Parathyroid adenoma (tissue), 2 donors: ENCODE data around the gene PDGFD.

Experiments
- H2AFZ ChIP-seq: fragments of 300-600 bp; sonication (generic); one replicate; pipeline ENCODE4 v1.7.0; 2017; ENCODE audit warnings: antibody characterized with exemption, mild to moderate bottlenecking
- H3K27ac ChIP-seq: fragments of 300-600 bp; sonication (generic); one replicate; pipeline ENCODE4 v1.7.0; 2017
- H3K27me3 ChIP-seq: fragments of 300-600 bp; sonication (generic); one replicate; pipeline ENCODE4 v1.7.0; 2017; ENCODE audit warnings: low read length; ENCODE audit not compliant: control insufficient read depth, insufficient read depth
- H3K36me3 ChIP-seq: fragments of 300-600 bp; sonication (generic); one replicate; pipeline ENCODE4 v1.7.0; 2017; ENCODE audit warnings: low read length; ENCODE audit not compliant: control insufficient read depth, insufficient read depth
- H3K4me1 ChIP-seq: fragments of 300-600 bp; sonication (generic); one replicate; pipeline ENCODE4 v1.7.0; 2017; ENCODE audit warnings: control low read depth
- H3K4me2 ChIP-seq: fragments of 300-600 bp; sonication (generic); one replicate; pipeline ENCODE4 v1.7.0; 2017; ENCODE audit warnings: low read length
- H3K4me3 ChIP-seq: fragments of 300-600 bp; sonication (generic); one replicate; pipeline ENCODE4 v1.7.0; 2017; ENCODE audit warnings: low read depth, low read length
- H3K79me2 ChIP-seq: fragments of 300-600 bp; sonication (generic); one replicate; pipeline ENCODE4 v1.7.0; 2017; ENCODE audit warnings: control low read depth
- H3K9ac ChIP-seq: fragments of 300-600 bp; sonication (generic); one replicate; pipeline ENCODE4 v1.7.0; 2017; ENCODE audit warnings: mild to moderate bottlenecking
- H3K9me3 ChIP-seq: fragments of 300-600 bp; sonication (generic); one replicate; pipeline ENCODE4 v1.7.0; 2017; ENCODE audit warnings: low read length; ENCODE audit not compliant: control insufficient read depth
- TF ChIP-seq, protein P1 (sequence below): fragments of 300-600 bp; sonication (generic); IDR thresholded peaks from one replicate; pipeline ENCODE4 v1.7.0; 2017; ENCODE audit warnings: antibody characterized with exemption, mild to moderate bottlenecking
- donor health status: primary hyperparathyroidism.

Gene PDGFD

GRCh38 chr11:103946793-103947545 is 217.0 kb downstream of the PDGFD start:
- H3K4me1 ChIP-seq, result no peaks in the 10 kb centered on the region
- no peak overlapping the region for H3K9ac ChIP-seq
- TF ChIP-seq, protein P1, sequence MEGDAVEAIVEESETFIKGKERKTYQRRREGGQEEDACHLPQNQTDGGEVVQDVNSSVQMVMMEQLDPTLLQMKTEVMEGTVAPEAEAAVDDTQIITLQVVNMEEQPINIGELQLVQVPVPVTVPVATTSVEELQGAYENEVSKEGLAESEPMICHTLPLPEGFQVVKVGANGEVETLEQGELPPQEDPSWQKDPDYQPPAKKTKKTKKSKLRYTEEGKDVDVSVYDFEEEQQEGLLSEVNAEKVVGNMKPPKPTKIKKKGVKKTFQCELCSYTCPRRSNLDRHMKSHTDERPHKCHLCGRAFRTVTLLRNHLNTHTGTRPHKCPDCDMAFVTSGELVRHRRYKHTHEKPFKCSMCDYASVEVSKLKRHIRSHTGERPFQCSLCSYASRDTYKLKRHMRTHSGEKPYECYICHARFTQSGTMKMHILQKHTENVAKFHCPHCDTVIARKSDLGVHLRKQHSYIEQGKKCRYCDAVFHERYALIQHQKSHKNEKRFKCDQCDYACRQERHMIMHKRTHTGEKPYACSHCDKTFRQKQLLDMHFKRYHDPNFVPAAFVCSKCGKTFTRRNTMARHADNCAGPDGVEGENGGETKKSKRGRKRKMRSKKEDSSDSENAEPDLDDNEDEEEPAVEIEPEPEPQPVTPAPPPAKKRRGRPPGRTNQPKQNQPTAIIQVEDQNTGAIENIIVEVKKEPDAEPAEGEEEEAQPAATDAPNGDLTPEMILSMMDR, result no peak
- H3K27ac ChIP-seq, result no peak overlapping the region
- H3K9me3 ChIP-seq, result no peaks in the 10 kb centered on the region
- H3K27me3 ChIP-seq, result no peaks in the 10 kb centered on the region
- H3K79me2 ChIP-seq, result no peaks in the 10 kb centered on the region
- no peak overlapping the region for H3K4me2 ChIP-seq
- no peak overlapping the region for H2AFZ ChIP-seq
- no peaks in the 10 kb centered on the region for H3K36me3 ChIP-seq
- no peak overlapping the region for H3K4me3 ChIP-seq

DNA sequence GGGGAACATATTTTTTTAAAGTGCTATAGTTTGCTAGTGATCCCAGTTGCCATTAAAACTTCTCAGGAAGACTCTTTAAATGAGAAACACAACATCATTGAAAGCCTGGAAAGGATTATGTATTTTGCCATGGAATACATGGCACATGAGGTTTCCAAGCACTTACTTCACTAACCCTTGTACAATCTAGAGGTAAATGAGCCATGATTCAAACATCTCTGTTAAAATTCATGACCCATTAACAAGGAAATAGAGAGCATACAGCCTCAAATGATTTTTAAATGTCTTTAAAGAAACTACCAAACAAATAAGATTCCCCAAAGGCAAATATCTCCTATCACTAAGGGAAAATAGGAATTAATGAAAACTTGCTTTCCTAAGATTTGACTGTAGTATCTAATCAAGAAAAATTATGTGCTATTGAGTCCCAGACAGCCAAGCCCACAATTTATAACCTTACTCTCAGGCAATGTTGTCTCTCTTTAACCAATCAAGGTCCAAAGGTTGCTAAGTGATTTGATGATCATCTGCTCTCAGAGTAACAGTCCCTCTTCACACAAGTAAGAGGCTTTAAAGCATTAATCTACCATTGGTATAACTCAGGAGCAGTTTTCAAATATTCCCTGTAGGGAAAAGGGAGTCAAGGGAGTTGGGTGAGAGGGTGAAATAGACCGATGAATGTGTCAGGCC is 219.6 kb downstream of the PDGFD start:
- Histone ChIP-seq H3K27ac (no peak overlapping the region), H3K4me3 (no peak overlapping the region), H3K9me3 (no peaks in the 10 kb centered on the region), H2AFZ (no peak overlapping the region), H3K4me2 (no peak overlapping the region), H3K27me3 (no peaks in the 10 kb centered on the region), H3K79me2 (no peaks in the 10 kb centered on the region), H3K9ac (no peak overlapping the region), H3K4me1 (no peaks in the 10 kb centered on the region), H3K36me3 (no peaks in the 10 kb centered on the region)
- TF ChIP-seq, protein P1, result no peak

- no peak overlapping the region for H3K9ac ChIP-seq
- TF ChIP-seq, protein P1, result no peak
These were observed 221.3 kb downstream of the PDGFD start for GRCh38 chr11:103942646-103943045.

GRCh38 chr11:103940551-103940950 is 223.4 kb downstream of the PDGFD start:
- Histone ChIP-seq H3K4me2 (no peak overlapping the region), H3K27me3 (no peaks in the 10 kb centered on the region), H3K4me1 (no peaks in the 10 kb centered on the region), H3K9ac (no peak overlapping the region), H3K36me3 (no peaks in the 10 kb centered on the region), H3K27ac (no peak overlapping the region), H3K4me3 (no peak overlapping the region), H3K79me2 (no peaks in the 10 kb centered on the region), H3K9me3 (no peaks in the 10 kb centered on the region), H2AFZ (no peak overlapping the region)
- TF ChIP-seq, protein P1, result no peak

More at GRCh38 chr11:103942646-103943045, 221.3 kb downstream of the PDGFD start:
- H3K4me3 ChIP-seq, result no peak overlapping the region
- no peak overlapping the region for H3K4me2 ChIP-seq
- no peaks in the 10 kb centered on the region for H3K79me2 ChIP-seq
- H3K36me3 ChIP-seq, result no peaks in the 10 kb centered on the region
- no peak overlapping the region for H3K27ac ChIP-seq
- no peak overlapping the region for H2AFZ ChIP-seq
- no peaks in the 10 kb centered on the region for H3K4me1 ChIP-seq
- no peaks in the 10 kb centered on the region for H3K9me3 ChIP-seq
- no peaks in the 10 kb centered on the region for H3K27me3 ChIP-seq
